HG02588 (cell line): Measurements from ENCODE around the gene BOK.
"Not testable (repeated sequence)": the region's sequence is repeated elsewhere in the genome, so short reads cannot be mapped to it uniquely, and the experiment has no call there.

Source experiments
- ATAC-seq: cut with Tn5 transposase; IDR thresholded peaks from one replicate; pipeline ENCODE4 v1.9.1; 2021; ENCODE audit warnings: mild to moderate bottlenecking, moderate library complexity; ENCODE audit not compliant: unreplicated experiment

Gene BOK

GRCh38 chr2:241555711-241556110, 2.8 kb upstream of the BOK start:
- ATAC-seq: no peak

DNA sequence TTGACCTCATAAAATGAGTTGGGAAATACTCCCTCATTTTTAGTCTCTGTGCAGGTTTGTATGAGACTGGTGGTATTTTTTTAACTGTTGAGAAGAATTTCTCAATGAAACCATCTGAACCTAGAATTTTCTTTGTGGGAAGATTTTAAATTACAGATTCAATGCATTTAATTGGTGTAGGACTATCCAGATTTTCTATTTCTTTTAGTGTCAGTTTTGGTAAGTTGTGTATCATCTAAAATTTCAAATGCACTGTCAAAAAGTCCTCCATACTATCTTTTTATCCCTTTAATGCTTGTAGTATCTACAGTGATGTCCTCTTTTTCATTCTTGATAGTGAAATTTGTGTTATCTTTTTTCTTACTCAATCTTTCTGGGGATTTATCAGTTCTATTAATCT, 1.8 kb upstream of the BOK start:
- no peak for ATAC-seq

- no peak for ATAC-seq
Observed at GRCh38 chr2:241559323-241560161, 997 bp downstream of the BOK start.

DNA sequence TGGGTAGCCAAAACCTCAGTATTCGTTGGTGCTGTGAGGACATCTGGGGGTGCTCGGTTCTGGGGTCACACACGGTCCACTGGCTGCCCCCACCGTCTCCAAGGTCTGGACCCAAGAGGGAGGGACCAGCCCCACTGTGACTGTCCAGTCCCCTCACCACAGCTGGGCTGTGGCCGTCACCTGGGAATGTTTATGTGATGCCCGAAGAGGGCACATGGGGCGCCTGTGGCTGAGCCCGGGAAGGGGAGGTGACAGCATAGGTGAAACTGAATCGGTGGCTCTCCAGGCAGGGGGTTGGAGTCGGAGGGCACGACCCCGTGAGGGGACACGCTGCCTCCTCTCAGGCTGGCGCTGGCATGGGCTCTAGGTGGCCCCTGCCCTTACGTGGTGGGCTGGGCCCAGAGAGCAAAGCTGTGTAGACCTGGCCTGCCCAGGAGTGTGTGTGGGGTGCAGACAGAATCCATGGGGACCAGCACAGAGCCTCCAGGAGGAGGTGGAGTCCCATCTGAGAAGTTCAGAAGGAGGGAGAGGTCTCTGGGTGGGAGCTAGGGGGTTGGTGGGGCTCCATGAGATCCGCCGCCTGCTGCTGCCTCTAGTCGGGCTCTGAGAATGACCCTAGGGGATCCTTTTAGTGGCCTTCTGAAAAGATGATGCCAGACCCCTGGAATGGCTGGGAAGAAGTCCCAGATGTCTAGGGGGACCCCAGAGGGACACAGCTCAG, 1.8 kb downstream of the BOK start:
- ATAC-seq: no peak

DNA sequence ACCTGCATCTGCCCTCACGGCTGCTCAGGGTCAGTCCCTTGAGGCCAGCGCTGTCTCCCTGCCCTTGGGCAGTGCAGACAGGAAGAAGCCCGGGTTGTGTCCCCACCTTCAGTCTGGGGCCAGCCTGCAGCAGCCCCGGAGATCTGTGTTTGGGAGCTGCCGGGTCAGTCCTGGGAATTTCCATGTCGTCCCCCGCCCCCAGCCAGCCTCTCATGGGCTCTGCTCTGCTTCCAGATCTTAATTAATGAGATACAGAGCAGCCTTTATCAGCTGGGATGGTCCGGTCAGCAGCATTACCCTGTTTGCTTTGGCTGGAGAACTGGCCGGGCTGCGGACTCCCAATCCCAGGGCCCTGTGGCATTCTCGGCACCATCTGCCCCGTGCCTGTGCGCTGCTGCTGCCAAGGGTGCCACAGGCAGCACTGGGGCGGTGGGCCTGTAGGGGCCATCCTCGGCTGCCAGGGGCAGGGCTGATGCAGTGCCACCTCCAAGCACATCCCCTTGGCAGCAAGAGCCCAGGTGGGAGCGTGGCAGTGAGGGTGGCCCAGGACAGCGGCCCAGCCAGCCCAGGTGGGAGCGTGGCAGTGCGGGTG, 2.4 kb downstream of the BOK start:
- no peak for ATAC-seq

DNA sequence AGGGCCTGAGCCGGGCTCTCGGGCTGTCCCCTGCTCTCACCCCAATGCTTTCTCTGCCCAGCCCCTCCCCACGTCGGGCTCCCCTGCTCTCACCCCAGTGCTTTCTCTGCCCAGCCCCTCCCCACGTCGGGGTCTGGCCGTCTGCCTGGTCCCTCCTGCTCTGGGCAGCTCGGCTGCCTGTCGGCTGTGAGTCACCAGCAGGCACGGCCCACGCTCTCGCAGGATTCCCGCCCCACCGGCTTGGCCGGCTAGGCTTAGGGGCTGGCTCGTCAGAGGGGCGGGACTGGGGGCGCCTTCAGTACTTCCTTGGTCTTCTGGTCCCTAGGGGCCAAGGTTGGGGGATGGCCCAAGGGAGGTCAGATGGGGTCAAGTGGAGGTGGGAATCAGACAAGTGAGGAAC, 3.3 kb downstream of the BOK start:
- no peak for ATAC-seq

DNA sequence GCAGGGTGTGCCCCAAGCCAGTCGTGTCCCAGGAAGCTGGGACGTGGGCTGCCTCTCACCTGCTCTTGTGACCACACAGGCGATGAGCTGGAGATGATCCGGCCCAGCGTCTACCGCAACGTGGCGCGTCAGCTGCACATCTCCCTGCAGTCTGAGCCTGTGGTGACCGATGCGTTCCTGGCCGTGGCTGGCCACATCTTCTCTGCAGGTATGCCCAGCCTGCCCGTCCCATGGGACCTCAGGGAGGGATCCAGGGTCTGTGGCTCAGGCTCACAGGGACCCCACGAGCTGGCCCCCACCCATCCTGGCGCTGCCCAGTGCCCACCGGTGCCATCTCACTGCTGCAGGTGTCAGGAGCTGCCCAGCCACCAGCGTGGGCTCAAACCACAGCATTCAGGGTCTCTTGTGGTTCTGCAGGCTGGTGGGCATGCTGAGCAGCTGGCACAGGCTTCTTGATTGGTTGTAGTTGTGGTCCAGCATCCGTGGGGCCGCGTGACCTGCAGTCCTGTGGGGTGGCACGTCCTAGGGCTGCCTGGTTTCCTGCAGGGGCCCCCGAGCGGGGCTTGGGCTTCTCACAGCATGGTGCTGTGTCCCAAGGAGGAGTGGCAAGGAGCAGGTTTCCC, 3.8 kb downstream of the BOK start:
- ATAC-seq: no peak

DNA sequence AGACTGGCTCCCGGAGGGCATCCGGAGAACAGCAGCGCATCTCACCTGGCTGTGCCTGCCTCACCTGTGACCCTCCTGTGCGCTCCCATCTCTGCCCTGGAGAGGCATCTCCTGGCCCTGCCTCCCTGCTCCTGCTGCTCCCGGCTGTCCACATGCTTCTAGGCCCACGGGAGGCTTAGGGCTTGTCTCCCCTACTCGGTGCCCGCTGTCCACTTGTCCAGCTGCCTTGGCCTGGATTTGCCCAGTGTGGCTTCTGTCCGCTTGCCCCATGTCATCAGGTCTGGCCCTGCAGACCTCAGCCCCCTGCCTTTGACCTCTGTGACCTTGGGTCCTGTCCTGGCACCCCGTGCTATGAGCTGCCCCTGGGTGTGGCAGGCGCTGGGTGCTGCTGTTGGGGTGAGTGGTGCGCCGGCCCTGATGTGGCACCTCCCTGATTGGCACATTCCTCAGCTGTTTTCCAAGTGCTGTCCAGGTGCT, 4.5 kb downstream of the BOK start:
- no peak for ATAC-seq

DNA sequence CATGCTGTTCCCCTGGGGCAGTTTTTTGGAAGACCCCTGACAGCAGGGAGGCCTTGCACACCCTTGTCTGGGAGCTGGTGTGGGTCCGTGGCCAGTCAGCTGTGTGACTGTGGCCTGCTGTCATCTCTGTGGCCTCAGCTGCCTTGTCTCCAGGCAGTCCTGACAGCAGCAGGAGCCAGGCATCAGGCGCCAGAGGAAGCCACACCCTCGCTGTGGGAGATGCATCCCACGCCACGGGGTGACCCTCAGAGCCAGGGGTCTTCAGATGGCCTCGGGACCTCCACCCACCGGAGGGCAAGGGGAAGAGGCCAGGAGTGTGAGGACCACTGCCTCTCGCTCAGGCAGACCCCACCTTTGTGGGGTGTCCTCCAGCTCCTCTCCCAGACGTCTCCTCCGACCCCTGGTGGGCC, 5.0 kb downstream of the BOK start:
- no peak for ATAC-seq

DNA sequence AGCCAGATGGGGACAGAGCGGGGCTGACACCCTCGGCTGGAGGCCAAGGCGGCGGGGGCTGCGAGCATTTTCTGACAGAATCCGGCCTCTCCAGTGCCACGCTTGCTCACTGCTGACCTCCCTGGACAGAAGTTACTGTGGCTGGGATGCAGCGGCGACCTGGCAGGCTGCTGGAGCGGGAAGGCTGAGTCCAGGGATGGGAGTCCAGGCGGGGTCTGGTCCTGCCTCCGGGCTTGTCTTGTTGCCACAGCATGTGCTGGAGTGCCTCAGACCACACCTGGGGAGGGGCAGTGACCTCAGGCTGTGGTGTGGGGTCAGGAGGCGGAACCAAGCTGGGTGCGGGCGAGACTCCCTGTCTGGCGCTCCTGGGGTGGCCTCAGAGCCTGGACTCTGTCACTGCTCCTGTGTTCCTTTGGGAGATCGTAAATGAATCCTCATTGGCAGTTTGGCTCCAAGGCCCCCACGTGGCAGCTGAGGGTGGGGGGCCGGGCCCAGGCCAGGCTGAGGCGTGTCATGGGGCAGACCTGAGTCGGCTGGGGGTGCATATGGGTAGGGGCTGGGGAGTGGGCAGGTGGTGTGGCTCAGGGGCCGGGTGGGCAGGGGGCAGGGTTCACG, 5.5 kb downstream of the BOK start:
- ATAC-seq: no peak

- no peak for ATAC-seq
Observed at GRCh38 chr2:241564596-241565410, 6.3 kb downstream of the BOK start.

DNA sequence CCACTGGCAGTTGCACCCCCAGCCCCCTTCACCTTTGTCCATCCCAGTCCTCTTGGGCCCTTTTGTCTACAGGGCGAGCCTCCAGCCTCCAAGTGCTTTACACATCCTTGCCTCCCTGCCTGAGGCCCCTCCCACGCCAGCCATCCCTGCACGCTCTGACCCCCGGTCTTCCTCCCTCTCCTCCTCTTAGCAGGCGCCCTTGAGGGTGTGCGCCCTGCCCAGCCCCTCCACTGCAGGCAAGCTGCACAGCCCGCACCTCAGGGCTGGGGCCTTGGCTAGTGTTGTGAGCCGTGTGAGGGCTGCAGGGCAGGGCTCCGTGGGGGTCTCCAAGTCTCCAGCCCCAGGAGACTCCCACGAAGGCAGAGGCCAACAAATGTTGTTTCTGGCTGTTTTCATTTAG, 6.9 kb downstream of the BOK start:
- no peak for ATAC-seq

- not testable (repeated sequence) for ATAC-seq
Observed at GRCh38 chr2:241566021-241566420, 7.5 kb downstream of the BOK start.

- no peak for ATAC-seq
Observed at GRCh38 chr2:241566468-241566867, 7.9 kb downstream of the BOK start.

- not testable (repeated sequence) for ATAC-seq
Observed at GRCh38 chr2:241567266-241567665, 8.7 kb downstream of the BOK start.

- no peak for ATAC-seq
Observed at GRCh38 chr2:241567776-241568175, 9.2 kb downstream of the BOK start.

- ATAC-seq: no peak
Observed at GRCh38 chr2:241568726-241569125, 10.2 kb downstream of the BOK start.

- ATAC-seq: no peak
Observed at GRCh38 chr2:241569831-241570281, 11.3 kb downstream of the BOK start.

GRCh38 chr2:241570961-241571581, 12.5 kb downstream of the BOK start:
- ATAC-seq: no peak
